Fibroblast of skin of left quadriceps (primary cell): ENCODE results near the gene CENPX.
"Not testable (repeated sequence)": the region's sequence is repeated elsewhere in the genome, so short reads cannot be mapped to it uniquely, and the experiment has no call there.

Experiments used
- DNase-seq, 2 experiments: peaks; one replicate each; pipeline ENCODE4 v3.0.0-alpha.2; 2013; ENCODE audit warnings: low read depth in 2 of 2

CENPX gene

GRCh38 chr17:81998691-81999438, 23.8 kb downstream of the CENPX start:
- no peak for DNase-seq

GRCh38 chr17:81998212-81998611, 24.5 kb downstream of the CENPX start:
- no peak for DNase-seq

GRCh38 chr17:81996757-81997441, 25.8 kb downstream of the CENPX start:
- DNase-seq: no peak

DNA sequence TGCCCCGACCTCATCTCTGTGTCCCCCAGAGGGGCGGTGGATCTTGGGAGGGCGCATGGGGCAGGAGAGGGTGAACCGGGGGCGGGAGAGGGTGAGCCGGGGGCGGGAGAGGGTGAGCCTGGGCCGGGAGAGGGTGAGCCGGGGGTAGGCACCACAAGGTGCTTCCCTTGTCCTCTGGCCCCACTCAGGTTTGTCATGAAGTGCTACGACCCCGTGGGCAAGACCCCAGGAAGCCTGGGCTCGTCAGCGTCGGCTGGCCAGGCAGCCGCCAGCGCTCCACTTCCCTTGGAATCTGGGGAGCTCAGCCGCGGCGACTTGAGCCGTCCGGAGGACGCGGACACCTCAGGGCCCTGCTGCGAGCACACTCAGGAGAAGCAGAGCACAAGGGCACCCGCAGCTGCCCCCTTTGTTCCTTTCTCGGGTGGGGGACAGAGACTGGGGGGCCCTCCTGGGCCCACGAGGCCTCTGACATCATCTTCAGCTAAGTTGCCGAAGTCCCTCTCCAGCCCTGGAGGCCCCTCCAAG, 26.4 kb downstream of the CENPX start:
- DNase-seq: no peak

DNA sequence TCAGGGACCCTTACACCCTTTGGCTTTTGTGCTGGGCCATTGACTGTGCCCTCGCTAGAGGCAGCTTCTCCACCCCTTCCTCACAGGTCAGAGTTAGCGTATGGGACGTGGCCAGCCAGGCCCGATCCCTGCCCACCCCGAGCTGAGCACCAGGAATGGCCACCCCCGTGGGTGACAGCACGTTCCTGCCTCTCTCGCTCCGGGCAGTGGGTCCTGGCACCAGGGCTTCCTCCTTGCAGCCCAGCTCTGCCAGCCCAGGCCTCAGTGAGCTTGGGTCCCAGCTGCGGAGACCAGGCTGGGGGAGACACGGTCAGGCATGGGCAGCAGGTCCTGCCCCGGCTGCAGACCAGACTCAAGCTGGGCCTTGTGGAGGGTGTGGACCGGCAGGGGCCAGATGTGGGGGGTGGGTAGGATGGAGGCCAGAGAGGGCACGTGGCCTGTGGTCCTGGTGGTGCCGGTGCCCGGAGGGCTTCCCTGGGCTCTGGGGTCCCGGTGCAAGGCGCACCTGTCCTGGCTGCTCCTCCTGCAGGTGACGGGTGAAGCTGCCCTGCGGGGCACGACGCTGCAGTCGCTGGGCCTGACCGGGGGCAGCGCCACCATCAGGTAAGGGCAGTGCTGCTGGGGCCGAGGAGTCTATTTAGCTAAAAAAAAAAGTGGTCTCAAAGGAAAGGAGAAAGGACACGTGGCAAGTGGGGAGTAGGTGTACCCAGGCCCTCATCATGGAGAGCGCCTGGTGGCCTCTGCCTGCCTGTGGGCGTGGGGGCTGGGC, 27.0 kb downstream of the CENPX start:
- no peak for DNase-seq

- DNase-seq: no peak
Measured at GRCh38 chr17:81994593-81995462, 27.9 kb downstream of the CENPX start.

- DNase-seq: no peak
Measured at GRCh38 chr17:81993729-81994592, 28.7 kb downstream of the CENPX start.

GRCh38 chr17:81992306-81993102, 30.2 kb downstream of the CENPX start:
- no peak for DNase-seq

DNA sequence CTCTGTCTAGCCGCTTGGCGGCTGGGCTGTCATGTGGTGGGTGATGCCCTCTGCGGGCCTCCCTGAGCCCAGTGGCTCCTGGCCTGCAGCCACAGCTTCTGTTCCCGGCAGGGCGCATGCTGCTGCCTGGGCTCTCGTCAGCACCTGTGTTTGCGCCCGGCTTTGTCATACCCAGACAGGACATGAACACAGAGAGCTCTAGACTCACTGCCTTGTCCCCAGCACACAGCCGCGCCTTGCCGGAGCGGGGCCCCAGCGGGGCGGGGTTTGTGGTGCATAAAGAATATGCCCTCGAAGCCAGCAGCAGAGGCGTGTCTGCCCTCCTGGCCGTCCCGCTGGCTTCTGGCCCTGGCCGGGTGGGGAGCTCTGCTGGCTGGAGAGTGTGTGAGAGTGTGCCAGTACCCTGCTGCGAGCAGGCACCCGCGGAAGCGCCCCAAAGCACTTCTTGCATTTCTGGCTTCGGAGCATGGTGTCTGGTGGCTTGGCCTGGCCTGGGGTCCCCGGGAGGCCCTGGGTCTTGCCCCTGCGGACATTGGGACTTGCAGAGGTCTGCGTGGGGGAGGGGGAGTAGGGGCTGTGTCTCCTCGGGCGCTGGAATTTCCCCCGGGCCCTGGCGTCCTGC, 30.9 kb downstream of the CENPX start:
- peak in 1 of 2 experiments; percentile 4 for DNase-seq

- DNase-seq: no peak
Measured at GRCh38 chr17:81990836-81991683, 31.6 kb downstream of the CENPX start.

DNA sequence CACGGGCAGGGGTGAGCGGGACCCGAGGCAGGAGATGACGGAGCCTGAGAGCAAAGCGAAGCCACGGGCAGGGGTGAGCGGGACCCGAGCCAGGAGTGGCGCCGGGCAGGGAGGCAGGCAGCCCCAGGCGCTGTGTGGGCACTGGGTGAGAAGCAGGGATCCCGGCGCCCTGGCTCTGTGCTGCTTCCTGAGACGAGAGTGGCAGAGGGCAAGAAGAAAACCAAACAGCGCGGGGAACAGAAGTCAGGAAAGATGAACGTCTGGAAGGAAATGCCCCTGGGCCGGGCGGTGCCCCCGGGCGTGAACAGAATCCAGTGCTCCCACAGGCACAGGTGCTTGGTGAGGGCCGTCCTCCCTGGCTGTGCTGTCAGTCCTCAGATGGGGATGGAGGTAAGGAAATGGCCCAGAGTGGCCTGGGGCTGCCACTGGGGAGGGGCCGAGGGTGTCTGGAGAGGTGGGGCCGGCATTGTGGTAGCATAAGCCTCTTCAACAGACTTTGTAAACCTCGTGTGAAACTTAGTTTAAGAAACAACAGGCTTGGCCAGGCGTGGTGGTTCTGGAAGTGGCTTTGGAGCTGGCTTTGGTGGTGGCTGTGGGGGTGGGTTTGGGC, 35.4 kb downstream of the CENPX start:
- DNase-seq: no peak

DNA sequence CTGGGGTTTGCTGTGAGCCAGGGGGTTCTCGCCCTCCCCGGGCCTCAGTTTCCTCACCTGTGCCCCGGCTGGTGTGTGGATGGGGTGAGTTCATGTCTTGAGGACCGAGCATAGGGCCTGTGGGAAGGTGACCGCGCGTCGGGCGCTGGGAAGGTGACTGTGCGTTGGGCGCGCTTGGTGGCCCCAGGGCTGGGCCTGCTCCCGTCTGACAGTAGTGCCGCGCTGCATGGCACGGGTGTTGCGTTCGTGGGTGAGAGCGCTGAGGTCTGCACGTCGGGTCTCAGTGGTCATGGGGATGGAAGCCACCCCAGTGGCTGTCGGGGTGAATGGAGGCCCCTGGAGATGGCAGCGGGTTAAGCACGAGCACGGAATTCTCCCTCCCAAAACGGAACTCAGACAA, 36.1 kb downstream of the CENPX start:
- DNase-seq: no peak

GRCh38 chr17:81984773-81985410, 37.8 kb downstream of the CENPX start:
- DNase-seq: no peak

DNA sequence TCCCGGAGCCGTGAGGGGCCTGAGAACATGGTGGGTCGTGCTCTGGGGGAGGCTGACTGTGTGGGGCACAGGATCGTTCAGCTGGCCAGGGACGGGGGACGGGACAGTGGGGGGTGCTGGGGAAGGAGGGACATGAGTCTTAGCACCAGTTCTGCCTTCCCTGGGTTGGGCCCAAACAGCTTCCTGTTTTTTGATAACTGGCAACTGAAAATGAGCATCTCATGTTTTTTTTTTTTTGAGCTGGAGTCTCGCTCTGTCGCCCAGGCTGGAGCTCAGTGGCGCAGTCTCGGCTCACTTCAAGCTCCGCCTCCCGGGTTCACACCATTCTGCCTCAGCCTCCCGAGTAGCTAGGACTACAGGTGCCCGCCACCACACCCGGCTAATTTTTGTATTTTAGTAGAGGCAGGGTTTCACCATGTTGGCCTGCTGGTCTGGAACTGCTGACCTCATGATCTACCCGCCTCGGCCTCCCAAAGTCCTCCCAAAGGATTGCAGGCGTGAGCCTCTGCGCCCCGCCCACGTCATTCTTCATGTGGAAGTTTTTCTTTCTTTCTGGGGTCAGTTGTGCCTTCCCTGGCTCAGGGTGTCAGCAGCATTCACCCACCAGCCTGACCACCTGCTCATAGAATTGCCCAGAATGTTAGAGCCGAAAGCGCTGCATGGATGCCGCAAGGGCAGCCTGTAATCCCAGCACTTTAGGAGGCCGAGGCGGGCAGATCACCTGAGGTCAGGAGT, 38.9 kb downstream of the CENPX start:
- DNase-seq: no peak

DNA sequence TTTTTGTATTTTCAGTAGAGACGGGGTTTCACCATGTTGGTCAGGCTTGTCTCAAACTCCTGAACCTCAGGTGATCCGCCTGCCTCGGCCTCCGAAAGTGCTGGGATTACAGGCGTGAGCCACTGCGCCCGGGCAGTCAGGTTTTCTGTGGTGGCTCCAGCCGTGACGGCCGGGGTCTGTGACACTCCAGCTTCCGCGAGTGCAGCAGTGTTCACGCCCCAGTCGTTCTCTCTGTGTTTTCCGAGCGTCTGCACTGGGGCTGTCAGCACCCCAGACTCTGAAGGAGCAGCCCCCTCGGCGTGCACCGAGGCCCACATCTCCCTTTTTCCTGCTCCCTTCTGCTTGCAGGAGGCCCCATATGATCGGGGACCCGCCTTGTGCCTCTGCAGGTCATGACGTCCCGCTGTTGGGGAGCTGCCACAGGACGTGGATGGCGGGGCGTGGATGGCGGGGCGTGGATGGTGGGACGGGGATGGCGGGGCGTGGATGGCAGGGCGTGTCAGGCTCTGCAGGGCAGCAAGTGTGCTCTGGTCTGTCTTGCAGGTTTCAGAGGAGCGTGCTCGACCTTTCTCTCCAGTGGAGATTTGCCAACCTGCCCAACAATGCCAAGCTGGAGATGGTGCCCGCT, 39.6 kb downstream of the CENPX start:
- DNase-seq: no peak

DNA sequence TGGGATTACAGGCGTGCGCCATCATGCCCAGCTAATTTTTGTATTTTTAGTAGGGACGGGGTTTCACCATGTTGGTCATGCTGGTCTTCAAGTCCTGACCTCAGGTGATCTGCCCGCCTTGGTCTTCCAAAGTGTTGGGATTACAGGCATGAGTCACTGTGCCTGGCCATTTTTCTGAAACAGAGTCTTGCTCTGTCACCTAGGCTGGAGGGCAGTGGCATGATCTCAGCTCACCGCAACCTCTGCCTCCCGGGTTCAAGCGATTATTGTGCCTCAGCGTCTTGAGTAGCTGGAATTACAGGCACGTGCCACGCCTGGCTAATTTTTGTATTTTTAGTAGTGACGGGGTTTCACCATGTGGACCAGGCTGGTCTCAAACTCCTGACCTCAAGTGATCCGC, 41.2 kb downstream of the CENPX start:
- DNase-seq: not testable (repeated sequence)
